Endothelial cell of umbilical vein (primary cell): ENCODE results near the gene OSBPL6. TPM values are rescaled to one million over a fixed set of nuclear protein-coding genes. Genes with fewer than 3 reads are reported as not detected.

Source experiments
- BruUV-seq: library from RNA; stranded (reverse); fragments of 400-500 nt; replicated peaks from 2 replicates; lab custom pipeline; 2021; lab: Mats Ljungman, UMichigan
- CTCF ChIA-PET: fragments of 300-600, 350-600 bp; sonication (Branson Sonifier 250); formaldehyde crosslinking; loops from one replicate; lab custom pipeline; 2021; ENCODE audit warnings: antibody characterized with exemption, inconsistent platforms; lab: Charles Lee
- POLR2A ChIA-PET: fragments of 300-600, 350-600 bp; sonication (Branson Sonifier 250); formaldehyde crosslinking; loops from one replicate; lab custom pipeline; 2021; ENCODE audit warnings: antibody characterized with exemption, inconsistent platforms; lab: Charles Lee
- DNase-seq: peaks from one replicate; pipeline ENCODE4 v3.0.0-alpha.2; 2011; ENCODE audit warnings: low read depth, low spot score
- FAIRE-seq: peaks from 2 replicates; lab custom pipeline; 2011; peaks lifted over from hg19 to GRCh38; lab: Jason Lieb, UNC
- H2AFZ ChIP-seq: 2 replicates; pipeline ENCODE4 v1.6.0; 2012; ENCODE audit warnings: low read depth, low read length, control low read depth, inconsistent platforms
- H3K27ac ChIP-seq: 2 replicates; pipeline ENCODE4 v1.5.1; 2011; ENCODE audit warnings: low read depth, mild to moderate bottlenecking, control low read depth, low read length, moderate library complexity; ENCODE audit not compliant: insufficient read depth
- H3K27me3 ChIP-seq, 2 experiments: 2 replicates each; pipeline versions ENCODE4 v1.6.0 to v1.6.1; 2011; ENCODE audit warnings: low read length in 2 of 2, mixed read lengths in 1 of 2; ENCODE audit not compliant: control insufficient read depth in 2 of 2, insufficient read depth in 2 of 2
- H3K36me3 ChIP-seq, 2 experiments: 2 replicates in 1 of 2; 3 replicates in 1 of 2; pipeline ENCODE4 v1.5.1; 2011; ENCODE audit warnings: low read length in 2 of 2, mild to moderate bottlenecking in 1 of 2, moderate library complexity in 1 of 2; ENCODE audit not compliant: control insufficient read depth in 2 of 2, insufficient read depth in 2 of 2; ENCODE audit errors: extremely low read depth in 1 of 2
- H3K4me1 ChIP-seq: 3 replicates; pipeline ENCODE4 v1.5.1; 2011; ENCODE audit warnings: mild to moderate bottlenecking, low read length; ENCODE audit not compliant: control insufficient read depth, insufficient read depth; ENCODE audit errors: extremely low read depth
- H3K4me2 ChIP-seq: 2 replicates; pipeline ENCODE4 v1.6.1; 2011; ENCODE audit warnings: low read length, control low read depth, mixed read lengths; ENCODE audit not compliant: insufficient read depth
- H3K4me3 ChIP-seq, 3 experiments: fragments of 200-600 bp in 1 of 3; sonication (generic), shearing (Covaris generic) in 1 of 3; replicated peaks in 1 of 3; 2 replicates each; pipeline ENCODE4 v1.5.1; 2011 to 2016; ENCODE audit warnings: control low read depth in 3 of 3, low read length in 3 of 3, mild to moderate bottlenecking in 2 of 3, inconsistent platforms in 1 of 3, low read depth in 1 of 3, moderate library complexity in 1 of 3; ENCODE audit not compliant: insufficient read depth in 1 of 3
- H3K79me2 ChIP-seq: 2 replicates; pipeline ENCODE4 v1.6.0; 2012; ENCODE audit warnings: low read length, inconsistent platforms; ENCODE audit not compliant: control insufficient read depth, insufficient read depth
- H3K9ac ChIP-seq: replicated peaks from 2 replicates; pipeline ENCODE3; 2011; ENCODE audit warnings: low read length, control low read depth; ENCODE audit not compliant: insufficient read depth; ENCODE audit errors: extremely low read depth
- H3K9me1 ChIP-seq: replicated peaks from 3 replicates; pipeline ENCODE4 v1.6.0; 2011; ENCODE audit warnings: mild to moderate bottlenecking, low read length; ENCODE audit not compliant: control insufficient read depth, insufficient read depth; ENCODE audit errors: extremely low read depth
- H3K9me3 ChIP-seq: replicated peaks from 2 replicates; pipeline ENCODE4 v1.5.1; 2012; ENCODE audit warnings: low read length, inconsistent platforms; ENCODE audit not compliant: control insufficient read depth, insufficient read depth
- H4K20me1 ChIP-seq: replicated peaks from 2 replicates; pipeline ENCODE3; 2011; ENCODE audit warnings: mild to moderate bottlenecking, low read length; ENCODE audit not compliant: control insufficient read depth, insufficient read depth; ENCODE audit errors: extremely low read depth
- EZH2 ChIP-seq: IDR thresholded peaks from 2 replicates; pipeline ENCODE4 v1.6.1; 2012; ENCODE audit warnings: borderline replicate concordance, low read depth, mild to moderate bottlenecking, moderate library complexity, low read length, inconsistent platforms; ENCODE audit not compliant: severe bottlenecking
- FOS ChIP-seq: IDR thresholded peaks from 2 replicates; pipeline ENCODE4 v1.6.1; 2011; ENCODE audit warnings: mild to moderate bottlenecking, low read length, moderate library complexity, borderline replicate concordance; ENCODE audit not compliant: insufficient read depth
- GATA2 ChIP-seq: IDR thresholded peaks from 2 replicates; pipeline ENCODE4 v1.7.0; 2011; ENCODE audit warnings: low read depth, mild to moderate bottlenecking, moderate library complexity, mixed read lengths, low read length; ENCODE audit not compliant: insufficient read length, insufficient read depth
- JUN ChIP-seq: IDR thresholded peaks from 2 replicates; pipeline ENCODE4 v1.6.1; 2011; ENCODE audit warnings: borderline replicate concordance, low read depth; ENCODE audit not compliant: insufficient read length, insufficient read depth
- MYC ChIP-seq: IDR thresholded peaks from one replicate; pipeline ENCODE4 v1.6.1; 2011; ENCODE audit warnings: mild to moderate bottlenecking, low read depth, low read length
- POLR2A ChIP-seq: IDR thresholded peaks from 2 replicates; pipeline ENCODE4 v1.6.1; 2012; ENCODE audit warnings: low read depth, mild to moderate bottlenecking, control low read depth, low read length
- POLR2AphosphoS5 ChIP-seq: IDR thresholded peaks from 2 replicates; pipeline ENCODE4 v1.6.1; 2012; ENCODE audit warnings: low read depth, mild to moderate bottlenecking, control low read depth, low read length, moderate library complexity; ENCODE audit not compliant: insufficient read depth
- dilution Hi-C: fragments of 300-500 bp; cut with MboI; formaldehyde crosslinking; loops from one replicate; pipeline ENCODE4 v1.15.0; 2019; ENCODE audit warnings: low sequenced_read_pairs; ENCODE audit not compliant: extremely low pct_ligation_motif_present
- intact Hi-C: fragments of 100-400 bp; cut with micrococcal nuclease; formaldehyde crosslinking; loops from one replicate; pipeline ENCODE4 v1.10.0; 2022
- polyA plus RNA-seq, 4 experiments: library from polyadenylated mRNA; depleted of rRNA in 3 of 4; stranded (reverse) in 3 of 4; unstranded in 1 of 4; fragments of >200 nt; gene quantifications; 2 replicates each; pipeline versions ENCODE4 v1.2.1 to v1.2.3, GENCODE V29; 2011 to 2012; ENCODE audit warnings: missing spikeins in 1 of 4
- total RNA-seq: library from RNA; stranded (reverse); gene quantifications from 2 replicates; pipeline ENCODE4 v1.2.3, GENCODE V29; 2021
- TF ChIP-seq, protein P1 (sequence below), 2 donors: IDR thresholded peaks; 1 replicate in 1 of 2; 2 replicates in 1 of 2; pipeline ENCODE4 v1.5.1; 2011; ENCODE audit warnings: low read length in 2 of 2, mild to moderate bottlenecking in 2 of 2, moderate library complexity in 2 of 2, control low read depth in 1 of 2, inconsistent platforms in 1 of 2, low read depth in 1 of 2; ENCODE audit not compliant: insufficient read depth in 1 of 2; ENCODE audit errors: extremely low read depth in 1 of 2
- TF ChIP-seq, protein P2 (sequence below): IDR thresholded peaks from 2 replicates; pipeline ENCODE4 v1.6.1; 2011; ENCODE audit not compliant: insufficient read depth, insufficient read length

The OSBPL6 gene
- total and polyA plus RNA-seq, 2 donors (not counting 3 experiments of a cell fraction or from before 2014, with no cell fraction given), result 1.5 to 2.3 TPM

DNA sequence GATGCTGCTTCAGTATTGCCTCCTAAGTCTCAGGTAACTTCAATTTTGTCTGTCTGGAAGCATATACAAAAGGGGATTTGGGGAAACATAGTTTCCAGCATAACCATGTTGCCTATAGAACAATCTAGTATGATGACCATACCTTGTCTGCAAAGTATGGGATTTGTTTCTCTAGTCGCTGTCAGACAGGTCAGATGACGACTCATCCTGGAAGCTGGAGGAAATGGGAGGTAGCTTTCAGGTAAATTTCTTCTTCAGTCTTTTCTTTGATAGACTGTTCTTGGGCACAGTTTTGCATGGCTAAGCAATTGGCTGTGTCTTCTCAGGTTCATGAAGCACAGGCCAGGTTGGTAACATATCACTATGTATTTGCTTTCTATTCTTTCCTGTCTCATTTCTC lies 2.8 kb upstream of the OSBPL6 start:
- no TSS peak for BruUV-seq
- Histone ChIP-seq H3K79me2 (no peaks in the 10 kb centered on the region), H3K9me1 (no peaks in the 10 kb centered on the region), H4K20me1 (no peaks in the 10 kb centered on the region), H3K4me2 (no peak overlapping the region), H3K36me3 (no peaks in the 10 kb centered on the region), H3K4me1 (peaks cover 8% of the 10 kb centered on the region), H2AFZ (no peak overlapping the region), H3K27me3 (peaks cover 11% of the 10 kb centered on the region in 2 experiments), H3K9ac (no peak overlapping the region), H3K4me3 (no peak overlapping the region), H3K9me3 (no peaks in the 10 kb centered on the region), H3K27ac (no peak overlapping the region)
- intact Hi-C loops, result no loop called here
- no peak for TF ChIP-seq POLR2A
- TF ChIP-seq MYC, result no peak
- TF ChIP-seq GATA2, result no peak
- no peak for TF ChIP-seq JUN
- TF ChIP-seq, protein P1, sequence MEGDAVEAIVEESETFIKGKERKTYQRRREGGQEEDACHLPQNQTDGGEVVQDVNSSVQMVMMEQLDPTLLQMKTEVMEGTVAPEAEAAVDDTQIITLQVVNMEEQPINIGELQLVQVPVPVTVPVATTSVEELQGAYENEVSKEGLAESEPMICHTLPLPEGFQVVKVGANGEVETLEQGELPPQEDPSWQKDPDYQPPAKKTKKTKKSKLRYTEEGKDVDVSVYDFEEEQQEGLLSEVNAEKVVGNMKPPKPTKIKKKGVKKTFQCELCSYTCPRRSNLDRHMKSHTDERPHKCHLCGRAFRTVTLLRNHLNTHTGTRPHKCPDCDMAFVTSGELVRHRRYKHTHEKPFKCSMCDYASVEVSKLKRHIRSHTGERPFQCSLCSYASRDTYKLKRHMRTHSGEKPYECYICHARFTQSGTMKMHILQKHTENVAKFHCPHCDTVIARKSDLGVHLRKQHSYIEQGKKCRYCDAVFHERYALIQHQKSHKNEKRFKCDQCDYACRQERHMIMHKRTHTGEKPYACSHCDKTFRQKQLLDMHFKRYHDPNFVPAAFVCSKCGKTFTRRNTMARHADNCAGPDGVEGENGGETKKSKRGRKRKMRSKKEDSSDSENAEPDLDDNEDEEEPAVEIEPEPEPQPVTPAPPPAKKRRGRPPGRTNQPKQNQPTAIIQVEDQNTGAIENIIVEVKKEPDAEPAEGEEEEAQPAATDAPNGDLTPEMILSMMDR (IDR thresholded peaks at IDR 0.05; ENCODE audit: extremely low read depth in 1 of 2, insufficient read depth in 1 of 2, low read depth in 1 of 2, low read length in 2 of 2), result no peak
- TF ChIP-seq, protein P2, sequence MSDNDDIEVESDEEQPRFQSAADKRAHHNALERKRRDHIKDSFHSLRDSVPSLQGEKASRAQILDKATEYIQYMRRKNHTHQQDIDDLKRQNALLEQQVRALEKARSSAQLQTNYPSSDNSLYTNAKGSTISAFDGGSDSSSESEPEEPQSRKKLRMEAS, result no peak
- no peak for TF ChIP-seq EZH2
- no peak for TF ChIP-seq POLR2AphosphoS5
- TF ChIP-seq FOS, result no peak
- ChIA-PET POLR2A (no interaction called here), CTCF (interaction anchor here (0.7 to 1.0 kb wide), 3 partner anchors 9 to 1984 kb away, joined by 3 read pairs; no protein-coding TSS in a partner anchor)
- FAIRE-seq (no peak), DNase-seq (no peak)
- dilution Hi-C loops, result no loop called here
